HepG2 (cell line): ENCODE data around the gene RRAD. TPM values are rescaled to one million over a fixed set of nuclear protein-coding genes. Genes with fewer than 3 reads are reported as not detected.

Experiments
- CHD2 ChIP-seq: IDR thresholded peaks from 2 replicates; pipeline ENCODE4 v1.6.1; 2011; ENCODE audit warnings: low read depth, low read length, improper control_type of control experiment
- DZIP1 ChIP-seq: sonication (generic); formaldehyde crosslinking; IDR thresholded peaks from 2 replicates; pipeline ENCODE4 v1.5.0; 2020; ENCODE audit warnings: mild to moderate bottlenecking, missing genetic modification reagents
- IRF9 ChIP-seq: sonication (generic); formaldehyde crosslinking; IDR thresholded peaks from 2 replicates; pipeline ENCODE4 v1.8.0; 2022; ENCODE audit warnings: missing genetic modification reagents, mild to moderate bottlenecking, borderline replicate concordance
- KLF11 ChIP-seq: IDR thresholded peaks from 2 replicates; pipeline ENCODE4 v1.6.1; 2016; ENCODE audit warnings: missing compliant biosample characterization
- SALL1 ChIP-seq: sonication (generic); formaldehyde crosslinking; IDR thresholded peaks from 2 replicates; pipeline ENCODE4 v1.8.0; 2022; ENCODE audit warnings: mild to moderate bottlenecking, missing genetic modification reagents
- SOX6 ChIP-seq, 2 experiments: fragments of 450-650 bp in 1 of 2; sonication (generic) in 1 of 2; formaldehyde crosslinking in 1 of 2; IDR thresholded peaks; 2 replicates each; pipeline versions ENCODE4 v1.4.0 to v1.6.1; 2017 to 2020; ENCODE audit warnings: antibody characterized with exemption in 1 of 2, mild to moderate bottlenecking in 1 of 2, missing genetic modification reagents in 1 of 2
- SYNCRIP ChIP-seq: fragments of 200-400 bp; formaldehyde crosslinking; IDR thresholded peaks from 2 replicates; pipeline ENCODE4 v1.6.1; 2018; ENCODE audit warnings: mild to moderate bottlenecking, low read depth, low read length; ENCODE audit not compliant: insufficient read depth
- TFDP1 ChIP-seq: IDR thresholded peaks from 2 replicates; pipeline ENCODE4 v1.6.1; 2016; ENCODE audit warnings: missing compliant biosample characterization, missing genetic modification reagents, borderline replicate concordance
- ZFAT ChIP-seq: sonication (generic); formaldehyde crosslinking; conservative IDR thresholded peaks from 2 replicates; pipeline ENCODE4 v1.8.1; 2023; ENCODE audit warnings: missing genetic modification reagents, inconsistent platforms
- ZMYM3 ChIP-seq: sonication (generic); formaldehyde crosslinking; IDR thresholded peaks from 2 replicates; pipeline ENCODE4 v1.5.1; 2020; ENCODE audit warnings: mild to moderate bottlenecking, missing genetic modification reagents
- ZNF264 ChIP-seq: sonication (generic); formaldehyde crosslinking; IDR thresholded peaks from 2 replicates; pipeline ENCODE4 v1.4.0; 2020; ENCODE audit warnings: missing genetic modification reagents
- ZNF367 ChIP-seq: sonication (generic); formaldehyde crosslinking; IDR thresholded peaks from 2 replicates; pipeline ENCODE4 v1.4.0; 2020; ENCODE audit warnings: missing genetic modification reagents, borderline replicate concordance
- polyA plus RNA-seq, 8 experiments: library from polyadenylated mRNA; depleted of rRNA in 3 of 8; stranded (reverse) in 7 of 8; unstranded in 1 of 8; fragments of >200 nt; fragmentation: Illumina TruSeq in 4 of 8; extraction: Trizol in 4 of 8; gene quantifications; 2 replicates each; pipeline versions ENCODE4 v1.2.1 to v1.2.3, GENCODE V29; 2011 to 2016; ENCODE audit warnings: low read depth in 4 of 8, missing spikeins in 1 of 8, mixed read lengths in 1 of 8; ENCODE audit not compliant: insufficient read depth in 1 of 8
- total RNA-seq, 5 experiments: library from RNA; depleted of rRNA; stranded (reverse); fragments of >200 nt; fragmentation: Illumina TruSeq; extraction: Trizol; gene quantifications; 2 replicates each; pipeline ENCODE4 v1.2.3, GENCODE V29; 2016; ENCODE audit warnings: low read depth in 1 of 5
- TF ChIP-seq, protein P1 (sequence below): sonication (generic); formaldehyde crosslinking; IDR thresholded peaks from 2 replicates; pipeline ENCODE4 v1.4.0; 2020; ENCODE audit warnings: missing genetic modification reagents
- TF ChIP-seq, protein P2 (sequence below): IDR thresholded peaks from 2 replicates; pipeline ENCODE4 v1.6.1; 2018; ENCODE audit warnings: missing genetic modification reagents

The RRAD gene
- total and polyA plus RNA-seq, 2 of the 13 experiments (the other 11 are each of a cell fraction or from before 2014, with no cell fraction given) = 0.80 to 1.1 TPM

GRCh38 chr16:66947302-66948065 lies 22.1 kb upstream of the RRAD start (continued):
- TF ChIP-seq, protein P1, sequence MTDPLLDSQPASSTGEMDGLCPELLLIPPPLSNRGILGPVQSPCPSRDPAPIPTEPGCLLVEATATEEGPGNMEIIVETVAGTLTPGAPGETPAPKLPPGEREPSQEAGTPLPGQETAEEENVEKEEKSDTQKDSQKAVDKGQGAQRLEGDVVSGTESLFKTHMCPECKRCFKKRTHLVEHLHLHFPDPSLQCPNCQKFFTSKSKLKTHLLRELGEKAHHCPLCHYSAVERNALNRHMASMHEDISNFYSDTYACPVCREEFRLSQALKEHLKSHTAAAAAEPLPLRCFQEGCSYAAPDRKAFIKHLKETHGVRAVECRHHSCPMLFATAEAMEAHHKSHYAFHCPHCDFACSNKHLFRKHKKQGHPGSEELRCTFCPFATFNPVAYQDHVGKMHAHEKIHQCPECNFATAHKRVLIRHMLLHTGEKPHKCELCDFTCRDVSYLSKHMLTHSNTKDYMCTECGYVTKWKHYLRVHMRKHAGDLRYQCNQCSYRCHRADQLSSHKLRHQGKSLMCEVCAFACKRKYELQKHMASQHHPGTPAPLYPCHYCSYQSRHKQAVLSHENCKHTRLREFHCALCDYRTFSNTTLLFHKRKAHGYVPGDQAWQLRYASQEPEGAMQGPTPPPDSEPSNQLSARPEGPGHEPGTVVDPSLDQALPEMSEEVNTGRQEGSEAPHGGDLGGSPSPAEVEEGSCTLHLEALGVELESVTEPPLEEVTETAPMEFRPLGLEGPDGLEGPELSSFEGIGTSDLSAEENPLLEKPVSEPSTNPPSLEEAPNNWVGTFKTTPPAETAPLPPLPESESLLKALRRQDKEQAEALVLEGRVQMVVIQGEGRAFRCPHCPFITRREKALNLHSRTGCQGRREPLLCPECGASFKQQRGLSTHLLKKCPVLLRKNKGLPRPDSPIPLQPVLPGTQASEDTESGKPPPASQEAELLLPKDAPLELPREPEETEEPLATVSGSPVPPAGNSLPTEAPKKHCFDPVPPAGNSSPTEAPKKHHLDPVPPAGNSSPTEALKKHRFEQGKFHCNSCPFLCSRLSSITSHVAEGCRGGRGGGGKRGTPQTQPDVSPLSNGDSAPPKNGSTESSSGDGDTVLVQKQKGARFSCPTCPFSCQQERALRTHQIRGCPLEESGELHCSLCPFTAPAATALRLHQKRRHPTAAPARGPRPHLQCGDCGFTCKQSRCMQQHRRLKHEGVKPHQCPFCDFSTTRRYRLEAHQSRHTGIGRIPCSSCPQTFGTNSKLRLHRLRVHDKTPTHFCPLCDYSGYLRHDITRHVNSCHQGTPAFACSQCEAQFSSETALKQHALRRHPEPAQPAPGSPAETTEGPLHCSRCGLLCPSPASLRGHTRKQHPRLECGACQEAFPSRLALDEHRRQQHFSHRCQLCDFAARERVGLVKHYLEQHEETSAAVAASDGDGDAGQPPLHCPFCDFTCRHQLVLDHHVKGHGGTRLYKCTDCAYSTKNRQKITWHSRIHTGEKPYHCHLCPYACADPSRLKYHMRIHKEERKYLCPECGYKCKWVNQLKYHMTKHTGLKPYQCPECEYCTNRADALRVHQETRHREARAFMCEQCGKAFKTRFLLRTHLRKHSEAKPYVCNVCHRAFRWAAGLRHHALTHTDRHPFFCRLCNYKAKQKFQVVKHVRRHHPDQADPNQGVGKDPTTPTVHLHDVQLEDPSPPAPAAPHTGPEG = no peak
- TF ChIP-seq SOX6 (IDR thresholded peaks at IDR 0.05) = no peak
- TF ChIP-seq SOX6 (CRISPR knock-in tag; IDR thresholded peaks at IDR 0.05) = 0 out of 2 replicates have a peak, but pooled peaks have one; percentile 18
- TF ChIP-seq DZIP1 (CRISPR knock-in tag) = no peak
- TF ChIP-seq, protein P2, sequence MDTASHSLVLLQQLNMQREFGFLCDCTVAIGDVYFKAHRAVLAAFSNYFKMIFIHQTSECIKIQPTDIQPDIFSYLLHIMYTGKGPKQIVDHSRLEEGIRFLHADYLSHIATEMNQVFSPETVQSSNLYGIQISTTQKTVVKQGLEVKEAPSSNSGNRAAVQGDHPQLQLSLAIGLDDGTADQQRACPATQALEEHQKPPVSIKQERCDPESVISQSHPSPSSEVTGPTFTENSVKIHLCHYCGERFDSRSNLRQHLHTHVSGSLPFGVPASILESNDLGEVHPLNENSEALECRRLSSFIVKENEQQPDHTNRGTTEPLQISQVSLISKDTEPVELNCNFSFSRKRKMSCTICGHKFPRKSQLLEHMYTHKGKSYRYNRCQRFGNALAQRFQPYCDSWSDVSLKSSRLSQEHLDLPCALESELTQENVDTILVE (CRISPR knock-in tag) = no peak
- no peak for TF ChIP-seq ZFAT (CRISPR knock-in tag)
- no peak for TF ChIP-seq ZMYM3 (CRISPR knock-in tag)
- TF ChIP-seq ZNF264 = no peak
- TF ChIP-seq TFDP1 (CRISPR knock-in tag) = no peak; the same call in 1 of the 2 replicates
- TF ChIP-seq IRF9 (CRISPR knock-in tag) = no peak
- TF ChIP-seq CHD2 = 0 out of 2 replicates have a peak, but pooled peaks have one; percentile 50
- TF ChIP-seq ZNF367 (CRISPR knock-in tag) = no peak
- TF ChIP-seq SALL1 = no peak
- TF ChIP-seq KLF11 = no peak
- no peak for TF ChIP-seq SYNCRIP
